HepG2 (cell line): Measurements from ENCODE around the gene SAXO1. TPM values are rescaled to one million over a fixed set of nuclear protein-coding genes. Genes with fewer than 3 reads are reported as not detected.
A peak's percentile ranks its signal among the peaks of the same experiment; 100 is the strongest.

ENCODE experiments used
- CHD2 ChIP-seq: IDR thresholded peaks from 2 replicates; pipeline ENCODE4 v1.6.1; 2011; ENCODE audit warnings: low read depth, low read length, improper control_type of control experiment
- FIP1L1 ChIP-seq: fragments of 200-400 bp; formaldehyde crosslinking; IDR thresholded peaks from 2 replicates; pipeline ENCODE4 v1.6.1; 2018; ENCODE audit warnings: low read depth, mild to moderate bottlenecking, low read length, moderate library complexity, borderline replicate concordance; ENCODE audit not compliant: insufficient read depth
- FOXP1 ChIP-seq, 2 experiments: fragments of 450-650 bp in 1 of 2; IDR thresholded peaks; 2 replicates each; pipeline ENCODE4 v1.6.1; 2017 to 2018; ENCODE audit warnings: antibody characterized with exemption in 1 of 2
- FUBP1 ChIP-seq: sonication (generic); formaldehyde crosslinking; IDR thresholded peaks from 2 replicates; pipeline ENCODE4 v1.5.1; 2020; ENCODE audit warnings: missing genetic modification reagents, mild to moderate bottlenecking, borderline replicate concordance
- HDAC1 ChIP-seq: sonication (generic); formaldehyde crosslinking; IDR thresholded peaks from 2 replicates; pipeline ENCODE4 v1.5.1; 2020; ENCODE audit warnings: mild to moderate bottlenecking, missing genetic modification reagents
- MNT ChIP-seq: fragments of 450-650 bp; IDR thresholded peaks from 2 replicates; pipeline ENCODE4 v1.6.1; 2016
- MYNN ChIP-seq: sonication (generic); formaldehyde crosslinking; IDR thresholded peaks from 2 replicates; pipeline ENCODE4 v1.4.0; 2020; ENCODE audit warnings: mild to moderate bottlenecking, low read depth, missing genetic modification reagents
- PPARG ChIP-seq: conservative IDR thresholded peaks from 2 replicates; pipeline ENCODE4 v1.6.1; 2016; ENCODE audit warnings: missing biosample characterization, missing genetic modification reagents
- PRPF4 ChIP-seq: fragments of 200-400 bp; formaldehyde crosslinking; IDR thresholded peaks from 2 replicates; pipeline ENCODE4 v1.6.1; 2016; ENCODE audit warnings: low read length, low read depth; ENCODE audit not compliant: poor library complexity, severe bottlenecking
- ZBTB20 ChIP-seq: sonication (generic); formaldehyde crosslinking; IDR thresholded peaks from 2 replicates; pipeline ENCODE4 v1.8.1; 2023; ENCODE audit warnings: missing genetic modification reagents, low read depth, mild to moderate bottlenecking, borderline replicate concordance
- ZNF350 ChIP-seq: sonication (generic); formaldehyde crosslinking; IDR thresholded peaks from 2 replicates; pipeline ENCODE4 v1.4.0; 2020; ENCODE audit warnings: mild to moderate bottlenecking, low read depth, missing genetic modification reagents, borderline replicate concordance
- ZNF781 ChIP-seq: sonication (generic); formaldehyde crosslinking; IDR thresholded peaks from 2 replicates; pipeline ENCODE4 v1.5.1; 2020; ENCODE audit warnings: borderline replicate concordance, mild to moderate bottlenecking, missing genetic modification reagents; ENCODE audit errors: not compliant biosample characterization
- ZSCAN9 ChIP-seq: IDR thresholded peaks from 2 replicates; pipeline ENCODE4 v1.6.1; 2016; ENCODE audit warnings: borderline replicate concordance
- polyA plus RNA-seq, 8 experiments: library from polyadenylated mRNA; depleted of rRNA in 3 of 8; stranded (reverse) in 7 of 8; unstranded in 1 of 8; fragments of >200 nt; fragmentation: Illumina TruSeq in 4 of 8; extraction: Trizol in 4 of 8; gene quantifications; 2 replicates each; pipeline versions ENCODE4 v1.2.1 to v1.2.3, GENCODE V29; 2011 to 2016; ENCODE audit warnings: low read depth in 4 of 8, missing spikeins in 1 of 8, mixed read lengths in 1 of 8; ENCODE audit not compliant: insufficient read depth in 1 of 8
- total RNA-seq, 5 experiments: library from RNA; depleted of rRNA; stranded (reverse); fragments of >200 nt; fragmentation: Illumina TruSeq; extraction: Trizol; gene quantifications; 2 replicates each; pipeline ENCODE4 v1.2.3, GENCODE V29; 2016; ENCODE audit warnings: low read depth in 1 of 5
- TF ChIP-seq, protein P1 (sequence below): sonication (generic); formaldehyde crosslinking; IDR thresholded peaks from 2 replicates; pipeline ENCODE4 v1.5.0; 2020; ENCODE audit warnings: mild to moderate bottlenecking, low read depth, missing genetic modification reagents, borderline replicate concordance
- TF ChIP-seq, protein P2 (sequence below): sonication (generic); formaldehyde crosslinking; IDR thresholded peaks from 2 replicates; pipeline ENCODE4 v1.4.0; 2020; ENCODE audit warnings: missing genetic modification reagents
- TF ChIP-seq, protein P3 (sequence below): sonication (generic); formaldehyde crosslinking; IDR thresholded peaks from 2 replicates; pipeline ENCODE4 v1.4.0; 2020; ENCODE audit warnings: missing genetic modification reagents

Gene SAXO1
- total and polyA plus RNA-seq, 2 of the 13 experiments (the other 11 are each of a cell fraction or from before 2014, with no cell fraction given) = not detected

- TF ChIP-seq, protein P1, sequence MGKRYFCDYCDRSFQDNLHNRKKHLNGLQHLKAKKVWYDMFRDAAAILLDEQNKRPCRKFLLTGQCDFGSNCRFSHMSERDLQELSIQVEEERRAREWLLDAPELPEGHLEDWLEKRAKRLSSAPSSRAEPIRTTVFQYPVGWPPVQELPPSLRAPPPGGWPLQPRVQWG (CRISPR knock-in tag) = no peak
- TF ChIP-seq ZNF350 (CRISPR knock-in tag) = peak; percentile 87
- TF ChIP-seq ZBTB20 (CRISPR knock-in tag) = peak; percentile 54; the same call in 1 of the 2 replicates
- no peak for TF ChIP-seq PRPF4
- 0 out of 2 replicates have a peak, but pooled peaks have one; percentile 12 for TF ChIP-seq PPARG (CRISPR knock-in tag)
- peak; percentile 51 for TF ChIP-seq MNT
- TF ChIP-seq FUBP1 (CRISPR knock-in tag) = peak; percentile 76; the same call in 1 of the 2 replicates
- TF ChIP-seq HDAC1 (CRISPR knock-in tag) = peak; percentile 77
- no peak for TF ChIP-seq FIP1L1
- TF ChIP-seq, protein P2, sequence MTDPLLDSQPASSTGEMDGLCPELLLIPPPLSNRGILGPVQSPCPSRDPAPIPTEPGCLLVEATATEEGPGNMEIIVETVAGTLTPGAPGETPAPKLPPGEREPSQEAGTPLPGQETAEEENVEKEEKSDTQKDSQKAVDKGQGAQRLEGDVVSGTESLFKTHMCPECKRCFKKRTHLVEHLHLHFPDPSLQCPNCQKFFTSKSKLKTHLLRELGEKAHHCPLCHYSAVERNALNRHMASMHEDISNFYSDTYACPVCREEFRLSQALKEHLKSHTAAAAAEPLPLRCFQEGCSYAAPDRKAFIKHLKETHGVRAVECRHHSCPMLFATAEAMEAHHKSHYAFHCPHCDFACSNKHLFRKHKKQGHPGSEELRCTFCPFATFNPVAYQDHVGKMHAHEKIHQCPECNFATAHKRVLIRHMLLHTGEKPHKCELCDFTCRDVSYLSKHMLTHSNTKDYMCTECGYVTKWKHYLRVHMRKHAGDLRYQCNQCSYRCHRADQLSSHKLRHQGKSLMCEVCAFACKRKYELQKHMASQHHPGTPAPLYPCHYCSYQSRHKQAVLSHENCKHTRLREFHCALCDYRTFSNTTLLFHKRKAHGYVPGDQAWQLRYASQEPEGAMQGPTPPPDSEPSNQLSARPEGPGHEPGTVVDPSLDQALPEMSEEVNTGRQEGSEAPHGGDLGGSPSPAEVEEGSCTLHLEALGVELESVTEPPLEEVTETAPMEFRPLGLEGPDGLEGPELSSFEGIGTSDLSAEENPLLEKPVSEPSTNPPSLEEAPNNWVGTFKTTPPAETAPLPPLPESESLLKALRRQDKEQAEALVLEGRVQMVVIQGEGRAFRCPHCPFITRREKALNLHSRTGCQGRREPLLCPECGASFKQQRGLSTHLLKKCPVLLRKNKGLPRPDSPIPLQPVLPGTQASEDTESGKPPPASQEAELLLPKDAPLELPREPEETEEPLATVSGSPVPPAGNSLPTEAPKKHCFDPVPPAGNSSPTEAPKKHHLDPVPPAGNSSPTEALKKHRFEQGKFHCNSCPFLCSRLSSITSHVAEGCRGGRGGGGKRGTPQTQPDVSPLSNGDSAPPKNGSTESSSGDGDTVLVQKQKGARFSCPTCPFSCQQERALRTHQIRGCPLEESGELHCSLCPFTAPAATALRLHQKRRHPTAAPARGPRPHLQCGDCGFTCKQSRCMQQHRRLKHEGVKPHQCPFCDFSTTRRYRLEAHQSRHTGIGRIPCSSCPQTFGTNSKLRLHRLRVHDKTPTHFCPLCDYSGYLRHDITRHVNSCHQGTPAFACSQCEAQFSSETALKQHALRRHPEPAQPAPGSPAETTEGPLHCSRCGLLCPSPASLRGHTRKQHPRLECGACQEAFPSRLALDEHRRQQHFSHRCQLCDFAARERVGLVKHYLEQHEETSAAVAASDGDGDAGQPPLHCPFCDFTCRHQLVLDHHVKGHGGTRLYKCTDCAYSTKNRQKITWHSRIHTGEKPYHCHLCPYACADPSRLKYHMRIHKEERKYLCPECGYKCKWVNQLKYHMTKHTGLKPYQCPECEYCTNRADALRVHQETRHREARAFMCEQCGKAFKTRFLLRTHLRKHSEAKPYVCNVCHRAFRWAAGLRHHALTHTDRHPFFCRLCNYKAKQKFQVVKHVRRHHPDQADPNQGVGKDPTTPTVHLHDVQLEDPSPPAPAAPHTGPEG (CRISPR knock-in tag) = peak; percentile 82
- TF ChIP-seq FOXP1 (IDR thresholded peaks at IDR 0.05) = no peak
- TF ChIP-seq FOXP1 (CRISPR knock-in tag; IDR thresholded peaks at IDR 0.05) = peak; percentile 22; the same call in 1 of the 2 replicates
- TF ChIP-seq, protein P3, sequence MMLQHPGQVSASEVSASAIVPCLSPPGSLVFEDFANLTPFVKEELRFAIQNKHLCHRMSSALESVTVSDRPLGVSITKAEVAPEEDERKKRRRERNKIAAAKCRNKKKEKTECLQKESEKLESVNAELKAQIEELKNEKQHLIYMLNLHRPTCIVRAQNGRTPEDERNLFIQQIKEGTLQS (CRISPR knock-in tag) = no peak
- TF ChIP-seq ZNF781 (CRISPR knock-in tag) = no peak
- peak; percentile 98 for TF ChIP-seq CHD2
- peak; percentile 79 for TF ChIP-seq ZSCAN9 (CRISPR knock-in tag)
- TF ChIP-seq MYNN (CRISPR knock-in tag) = peak; percentile 80; the same call in 1 of the 2 replicates
These were observed 16.2 kb upstream of the SAXO1 start, which contains the start of gene RRAGA (continued) for GRCh38 chr9:19048966-19049916.
